Heart left ventricle (tissue), 16 donors: ENCODE results near the gene MNAT1. TPM values are rescaled to one million over a fixed set of nuclear protein-coding genes. Genes with fewer than 3 reads are reported as not detected.

ENCODE experiments used
- ATAC-seq, 4 donors: fragments of 200-7000 bp; cut with Tn5 transposase; one replicate each; pipeline ENCODE4 v1.9.1; 2020 to 2022; ENCODE audit warnings: moderate library complexity in 4 of 4, mild to moderate bottlenecking in 3 of 4, moderate number of reproducible peaks in 1 of 4
- DNase-seq, 5 donors: peaks; one replicate each; pipeline ENCODE4 v3.0.0-alpha.2; 2020
- H3K27ac ChIP-seq, 12 donors: fragments of 200-600 bp; sonication (generic) in 4 of 12; one replicate each; pipeline versions ENCODE4 v1.5.0 to v1.8.0; 2016 to 2022; ENCODE audit warnings: mild to moderate bottlenecking in 2 of 12
- H3K27me3 ChIP-seq, 9 donors: fragments of 200-600 bp; sonication (generic) in 2 of 9; one replicate each; pipeline versions ENCODE4 v1.5.1 to v1.8.0; 2016 to 2022; ENCODE audit warnings: mild to moderate bottlenecking in 3 of 9
- H3K36me3 ChIP-seq, 9 donors: fragments of 200-600 bp; sonication (generic) in 2 of 9; one replicate each; pipeline versions ENCODE4 v1.5.0 to v1.8.0; 2018 to 2022; ENCODE audit warnings: mild to moderate bottlenecking in 2 of 9
- H3K4me1 ChIP-seq, 12 donors: fragments of 200-600 bp; sonication (generic) in 4 of 12; one replicate each; pipeline versions ENCODE4 v1.5.0 to v1.8.0; 2016 to 2022; ENCODE audit warnings: mild to moderate bottlenecking in 3 of 12
- H3K4me3 ChIP-seq, 12 donors: fragments of 200-600 bp; sonication (generic) in 4 of 12; one replicate each; pipeline versions ENCODE4 v1.5.0 to v1.8.0; 2017 to 2022; ENCODE audit warnings: mild to moderate bottlenecking in 9 of 12, moderate library complexity in 4 of 12
- H3K9me3 ChIP-seq, 12 donors: fragments of 200-600 bp; sonication (generic) in 4 of 12; one replicate each; pipeline versions ENCODE4 v1.5.0 to v1.8.0; 2016 to 2022; ENCODE audit warnings: mild to moderate bottlenecking in 1 of 12
- POLR2A ChIP-seq, 2 donors: fragments of 450-650 bp; IDR thresholded peaks; one replicate each; pipeline ENCODE4 v1.6.1; 2017; ENCODE audit warnings: antibody characterized with exemption in 2 of 2, mild to moderate bottlenecking in 2 of 2, moderate library complexity in 2 of 2
- WGBS, 4 donors: extraction: QIAGEN DNeasy Blood & Tissue Kit in 2 of 4; methylation state at CpG; one replicate each; pipeline versions ENCODE4 v1.1.5 to v1.1.7; 2013 to 2018; 5-methylcytosine and 5-hydroxymethylcytosine counted together
- intact Hi-C, 10 donors: fragments of 100-400 bp; cut with DNase I; formaldehyde crosslinking; loops; one replicate each; pipeline versions ENCODE4 v1.11.1 to v1.14.2; 2022
- polyA plus RNA-seq, 2 donors: library from polyadenylated mRNA; stranded (reverse); fragments of 200-250 nt; gene quantifications; one replicate each; pipeline ENCODE4 v1.2.3, GENCODE V29; 2013
- total RNA-seq, 9 donors: library from RNA; depleted of rRNA in 2 of 9; stranded (reverse); fragments of >200 nt in 2 of 9; fragmentation: NEBNext Ultra II Directional in 3 of 9; extraction: Animal tissue kit (Norgen Biotek cat#: 25700) in 3 of 9; gene quantifications; one replicate each; pipeline versions ENCODE4 v1.1.0 to v1.2.4, GENCODE V29; 2016 to 2023
- TF ChIP-seq, protein P1 (sequence below), 12 donors: fragments of 200-600 bp; sonication (generic) in 4 of 12; IDR thresholded peaks; one replicate each; pipeline versions ENCODE4 v1.5.0 to v1.8.0; 2018 to 2022; ENCODE audit warnings: antibody characterized with exemption in 12 of 12, mild to moderate bottlenecking in 5 of 12
- donor health status: ischemic (EF 13 %, LVEDD 7.1; RV severe dilation, severe dysfunction).
- donor health status: healthy with polysubstance abuse.
- donor health status: DM: no; HTN: yes; CAD: no.
- donor health status: DM: no; HTN: no; CAD: no.
- donor health status: ischemic (EF 25% LVEDD 6.9; RV normal size, moderate dysfunction).
- donor health status: ischemic (EF 25% LVEDD 5.7; RV mildly dilated, moderate dysfunction).
- donor health status: healthy.
- donor health status: DM: yes; HTN: yes; CAD: no.
- donor health status: ischemic (EF 35%, LVEDD 5.7; RV mildly dilated, moderate dysfunction).
- donor health status: nonischemic (EF 11% LVEDD 7.7; RV severe dilation, severe dysfunction).
- donor health status: DM: yes; HTN: yes; CAD: no.
- donor health status: PGD.
- donor health status: ischemic (EF 29% LVEDD 5.4; RV normal size, mild dysfunction).
- donor health status: nonischemic (EF 23%, LVEDD 6.1; RV moderate dilation, normal function).

The MNAT1 gene
- total and polyA plus RNA-seq, 11 donors: 18.9 to 32.6 (median 27.0) TPM

GRCh38 chr14:60753264-60754119 is 18.9 kb downstream of the MNAT1 start:
- Histone ChIP-seq H3K4me3 (no peak overlapping the region), H3K9me3 (no peaks in the 10 kb centered on the region), H3K27me3 (no peaks in the 10 kb centered on the region), H3K4me1 (peaks cover 0 to 37% (median 6%) of the 10 kb centered on the region in 12 donors), H3K27ac (no peak overlapping the region), H3K36me3 (no peaks in the 10 kb centered on the region)
- DNase-seq: no peak
- 85 to 92% (median 90%) methylated on average over 7 of the region's 7 CpGs for WGBS, 4 donors
- peak in 1 of 4 donors; percentile 28 for ATAC-seq
- no peak for TF ChIP-seq POLR2A (IDR thresholded peaks at IDR 0.05)
- TF ChIP-seq, protein P1, sequence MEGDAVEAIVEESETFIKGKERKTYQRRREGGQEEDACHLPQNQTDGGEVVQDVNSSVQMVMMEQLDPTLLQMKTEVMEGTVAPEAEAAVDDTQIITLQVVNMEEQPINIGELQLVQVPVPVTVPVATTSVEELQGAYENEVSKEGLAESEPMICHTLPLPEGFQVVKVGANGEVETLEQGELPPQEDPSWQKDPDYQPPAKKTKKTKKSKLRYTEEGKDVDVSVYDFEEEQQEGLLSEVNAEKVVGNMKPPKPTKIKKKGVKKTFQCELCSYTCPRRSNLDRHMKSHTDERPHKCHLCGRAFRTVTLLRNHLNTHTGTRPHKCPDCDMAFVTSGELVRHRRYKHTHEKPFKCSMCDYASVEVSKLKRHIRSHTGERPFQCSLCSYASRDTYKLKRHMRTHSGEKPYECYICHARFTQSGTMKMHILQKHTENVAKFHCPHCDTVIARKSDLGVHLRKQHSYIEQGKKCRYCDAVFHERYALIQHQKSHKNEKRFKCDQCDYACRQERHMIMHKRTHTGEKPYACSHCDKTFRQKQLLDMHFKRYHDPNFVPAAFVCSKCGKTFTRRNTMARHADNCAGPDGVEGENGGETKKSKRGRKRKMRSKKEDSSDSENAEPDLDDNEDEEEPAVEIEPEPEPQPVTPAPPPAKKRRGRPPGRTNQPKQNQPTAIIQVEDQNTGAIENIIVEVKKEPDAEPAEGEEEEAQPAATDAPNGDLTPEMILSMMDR (IDR thresholded peaks at IDR 0.05): no peak
- intact Hi-C loops: no loop called here

DNA sequence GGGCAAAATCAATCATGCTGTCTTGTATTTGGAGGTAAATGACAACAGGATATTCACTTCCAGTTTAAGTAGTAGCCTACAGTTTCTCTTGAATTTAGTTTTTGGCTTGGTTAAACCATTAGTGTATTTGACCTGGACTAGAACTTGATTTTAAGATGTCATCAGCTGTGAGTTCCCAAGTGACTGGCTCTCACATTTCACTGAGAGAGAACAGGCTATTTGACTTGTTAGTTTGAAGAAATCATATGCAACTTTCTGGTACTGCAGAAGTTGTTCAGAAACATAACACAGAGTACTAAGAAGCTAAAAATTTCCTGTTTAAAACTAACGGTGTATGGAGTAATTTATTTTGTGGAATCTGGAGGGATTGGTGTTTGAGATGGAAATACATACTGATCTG is 22.3 kb downstream of the MNAT1 start:
- Histone ChIP-seq H3K36me3 (no peaks in the 10 kb centered on the region), H3K4me3 (no peak overlapping the region), H3K27ac (no peak overlapping the region), H3K4me1 (peaks cover 0 to 43% (median 6%) of the 10 kb centered on the region in 12 donors), H3K9me3 (no peaks in the 10 kb centered on the region), H3K27me3 (no peaks in the 10 kb centered on the region)
- TF ChIP-seq, protein P1 (IDR thresholded peaks at IDR 0.05): no peak
- no peak for TF ChIP-seq POLR2A (IDR thresholded peaks at IDR 0.05)
- WGBS, 4 donors: 27 to 48% (median 33%) methylated on average over 1 of the region's 1 CpG
- ATAC-seq (no peak), DNase-seq (no peak)
- intact Hi-C loops: no loop called here

DNA sequence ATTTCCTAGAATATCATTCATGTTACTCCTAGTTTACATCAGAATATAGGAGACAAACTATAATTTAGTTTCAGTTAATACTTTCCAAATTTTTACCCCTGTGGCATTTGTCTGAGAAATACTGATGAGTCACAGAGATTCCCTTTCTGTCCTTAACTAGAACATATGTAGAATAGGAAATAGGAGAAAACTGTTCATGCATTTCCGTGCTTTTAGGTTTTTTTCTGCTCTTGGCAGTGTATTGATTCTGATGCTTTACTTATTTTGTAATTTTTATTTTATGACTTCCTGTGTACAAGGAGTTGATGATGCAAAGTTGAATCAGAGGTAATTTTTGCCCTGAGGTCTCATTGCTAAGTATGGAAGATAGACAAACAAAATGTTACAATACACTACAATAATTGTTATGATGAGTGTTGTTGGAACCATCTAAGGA is 23.0 kb downstream of the MNAT1 start:
- no peak for TF ChIP-seq POLR2A (IDR thresholded peaks at IDR 0.05)
- TF ChIP-seq, protein P1 (IDR thresholded peaks at IDR 0.05): no peak
- DNase-seq: no peak
- intact Hi-C loops: no loop called here

DNA sequence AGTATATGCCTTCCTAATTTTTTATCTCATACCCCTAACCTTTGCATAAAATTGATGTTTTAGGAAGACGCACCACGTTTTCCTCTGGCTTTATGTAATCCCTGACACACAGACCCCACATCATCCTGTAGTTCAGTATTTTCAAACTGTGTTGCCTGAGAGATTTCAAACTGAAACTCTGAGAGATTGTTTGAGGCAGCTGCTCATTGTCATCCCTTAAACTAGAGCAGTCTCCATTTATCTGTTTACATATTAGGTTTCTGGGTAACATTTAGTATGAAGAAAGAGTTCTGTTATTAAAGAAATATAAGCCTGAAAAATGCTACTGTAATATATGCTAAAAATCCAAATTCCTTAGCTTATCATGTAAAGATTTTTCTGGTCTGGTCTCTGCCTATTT is 24.3 kb downstream of the MNAT1 start:
- peaks cover 0 to 32% (median 6%) of the 10 kb centered on the region in 12 donors for H3K4me1 ChIP-seq
- H3K27me3 ChIP-seq: no peaks in the 10 kb centered on the region
- no peak overlapping the region for H3K4me3 ChIP-seq
- H3K27ac ChIP-seq: no peak overlapping the region
- DNase-seq (no peak), ATAC-seq (no peak)
- no peaks in the 10 kb centered on the region for H3K36me3 ChIP-seq
- WGBS, 4 donors: 80 to 87% (median 84%) methylated on average over 2 of the region's 2 CpGs
- intact Hi-C loops: no loop called here
- no peaks in the 10 kb centered on the region for H3K9me3 ChIP-seq
- no peak for TF ChIP-seq POLR2A (IDR thresholded peaks at IDR 0.05)
- TF ChIP-seq, protein P1 (IDR thresholded peaks at IDR 0.05): no peak

More for the DNA sequence above, 23.0 kb downstream of the MNAT1 start:
- H3K27me3 ChIP-seq: no peaks in the 10 kb centered on the region
- H3K27ac ChIP-seq: no peak overlapping the region
- no peaks in the 10 kb centered on the region for H3K36me3 ChIP-seq
- peaks cover 0 to 43% (median 6%) of the 10 kb centered on the region in 12 donors for H3K4me1 ChIP-seq
- WGBS, 4 donors: 74 to 92% (median 85%) methylated on average over 1 of the region's 1 CpG
- H3K9me3 ChIP-seq: no peaks in the 10 kb centered on the region
- ATAC-seq: no peak
- no peak overlapping the region for H3K4me3 ChIP-seq
